Liver (tissue), 9 donors: Measurements from ENCODE around the gene KRTAP3-2. TPM values are rescaled to one million over a fixed set of nuclear protein-coding genes. Genes with fewer than 3 reads are reported as not detected.

Source experiments
- DNase-seq: peaks from one replicate; pipeline ENCODE4 v3.0.0-alpha.2; 2017; ENCODE audit warnings: low spot score
- H3K27ac ChIP-seq, 2 donors: one replicate each; pipeline ENCODE4 v1.7.0; 2013; ENCODE audit warnings: inconsistent platforms in 2 of 2, low read length in 2 of 2, control low read depth in 1 of 2, low read depth in 1 of 2, mild to moderate bottlenecking in 1 of 2
- H3K27me3 ChIP-seq, 4 donors: one replicate each; pipeline versions ENCODE4 v1.6.1 to v1.7.0; 2013; ENCODE audit warnings: low read length in 3 of 4, inconsistent platforms in 1 of 4, mild to moderate bottlenecking in 1 of 4, moderate library complexity in 1 of 4; ENCODE audit not compliant: control insufficient read depth in 4 of 4, insufficient read depth in 4 of 4
- H3K36me3 ChIP-seq, 4 donors: one replicate each; pipeline versions ENCODE4 v1.6.1 to v1.7.0; 2013; ENCODE audit warnings: low read length in 3 of 4, mild to moderate bottlenecking in 3 of 4, low read depth in 1 of 4, moderate library complexity in 1 of 4; ENCODE audit not compliant: control insufficient read depth in 4 of 4, insufficient read depth in 3 of 4
- H3K4me1 ChIP-seq, 4 donors: one replicate each; pipeline versions ENCODE4 v1.6.1 to v1.7.0; 2013; ENCODE audit warnings: low read length in 3 of 4, mild to moderate bottlenecking in 3 of 4, moderate library complexity in 1 of 4; ENCODE audit not compliant: control insufficient read depth in 4 of 4, insufficient read depth in 4 of 4
- H3K4me3 ChIP-seq, 3 donors: one replicate each; pipeline versions ENCODE4 v1.6.1 to v1.7.0; 2013; ENCODE audit warnings: low read length in 3 of 3, control low read depth in 1 of 3, low read depth in 1 of 3, mild to moderate bottlenecking in 1 of 3
- H3K9ac ChIP-seq, 2 donors: one replicate each; pipeline ENCODE4 v1.7.0; 2013; ENCODE audit warnings: low read length in 2 of 2, mild to moderate bottlenecking in 2 of 2, moderate library complexity in 2 of 2, control low read depth in 1 of 2, low read depth in 1 of 2
- H3K9me3 ChIP-seq, 4 donors: one replicate each; pipeline versions ENCODE4 v1.6.1 to v1.7.0; 2013; ENCODE audit warnings: low read length in 3 of 4; ENCODE audit not compliant: control insufficient read depth in 4 of 4
- EGR1 ChIP-seq, 2 donors: IDR thresholded peaks; 2 replicates each; pipeline ENCODE4 v1.6.1; 2016 to 2018; ENCODE audit warnings: antibody characterized with exemption in 2 of 2, low read depth in 2 of 2
- FOXA1 ChIP-seq: IDR thresholded peaks from 2 replicates; pipeline ENCODE4 v1.6.1; 2016; ENCODE audit warnings: antibody characterized with exemption
- FOXA2 ChIP-seq: IDR thresholded peaks from 2 replicates; pipeline ENCODE4 v1.6.1; 2016; ENCODE audit warnings: antibody characterized with exemption
- GABPA ChIP-seq, 2 donors: IDR thresholded peaks in 1 of 2; conservative IDR thresholded peaks in 1 of 2; 2 replicates each; pipeline ENCODE4 v1.6.1; 2016; ENCODE audit warnings: antibody characterized with exemption in 2 of 2, mild to moderate bottlenecking in 1 of 2, moderate library complexity in 1 of 2
- HNF4A ChIP-seq, 2 donors: conservative IDR thresholded peaks; 2 replicates each; pipeline ENCODE4 v1.6.1; 2016; ENCODE audit warnings: antibody characterized with exemption in 2 of 2, mild to moderate bottlenecking in 2 of 2
- JUND ChIP-seq, 2 donors: IDR thresholded peaks; 2 replicates each; pipeline ENCODE4 v1.6.1; 2016; ENCODE audit warnings: antibody characterized with exemption in 2 of 2
- RAD21 ChIP-seq, 2 donors: IDR thresholded peaks; 2 replicates each; pipeline ENCODE4 v1.6.1; 2016; ENCODE audit warnings: antibody characterized with exemption in 2 of 2, mild to moderate bottlenecking in 2 of 2
- RXRA ChIP-seq, 2 donors: IDR thresholded peaks; 2 replicates each; pipeline ENCODE4 v1.6.1; 2017 to 2018; ENCODE audit warnings: antibody characterized with exemption in 2 of 2, mild to moderate bottlenecking in 1 of 2
- SP1 ChIP-seq: IDR thresholded peaks from 2 replicates; pipeline ENCODE4 v1.6.1; 2018; ENCODE audit warnings: antibody characterized with exemption, mild to moderate bottlenecking
- TAF1 ChIP-seq: conservative IDR thresholded peaks from 2 replicates; pipeline ENCODE4 v1.6.1; 2016; ENCODE audit warnings: antibody characterized with exemption, mild to moderate bottlenecking
- YY1 ChIP-seq: IDR thresholded peaks from 2 replicates; pipeline ENCODE4 v1.6.1; 2016; ENCODE audit warnings: antibody characterized with exemption, mild to moderate bottlenecking
- WGBS: extraction: QIAGEN DNeasy Blood & Tissue Kit; methylation state at CpG from one replicate; pipeline ENCODE4 v1.1.7; 2013; 5-methylcytosine and 5-hydroxymethylcytosine counted together
- polyA plus RNA-seq, 2 donors: library from polyadenylated mRNA; stranded (reverse) in 1 of 2; unstranded in 1 of 2; fragments of 200-250 nt in 1 of 2; fragments of >200 nt in 1 of 2; fragmentation: Nextera tagmentation in 1 of 2; extraction: Ambion mirVana in 1 of 2; gene quantifications; one replicate each; pipeline versions ENCODE4 v1.2.1 to v1.2.3, GENCODE V29; 2013 to 2015
- total RNA-seq, 2 donors: library from RNA; depleted of rRNA; stranded (reverse); fragments of >200 nt; gene quantifications; one replicate each; pipeline ENCODE4 v1.2.3, GENCODE V29; 2014
- TF ChIP-seq, protein P1 (sequence below): IDR thresholded peaks from 2 replicates; pipeline ENCODE4 v1.6.1; 2016; ENCODE audit warnings: antibody characterized with exemption, mild to moderate bottlenecking
- TF ChIP-seq, protein P2 (sequence below): IDR thresholded peaks from 2 replicates; pipeline ENCODE4 v1.6.1; 2016; ENCODE audit warnings: antibody characterized with exemption
- TF ChIP-seq, protein P3 (sequence below): IDR thresholded peaks from 2 replicates; pipeline ENCODE4 v1.6.1; 2016; ENCODE audit warnings: antibody characterized with exemption
- TF ChIP-seq, protein P4 (sequence below): IDR thresholded peaks from 2 replicates; pipeline ENCODE4 v1.6.1; 2016; ENCODE audit warnings: antibody characterized with exemption
- TF ChIP-seq, protein P5 (sequence below): fragments of 150-350 bp; IDR thresholded peaks from 2 replicates; pipeline ENCODE4 v1.5.1; 2017; ENCODE audit warnings: improper control_type of control experiment, low read depth, low read length; ENCODE audit not compliant: missing input control
- donor health status: healthy.
- donor health status: healthy.
- donor health status: healthy.
- donor health status: healthy.
- donor health status: healthy.

Gene KRTAP3-2
- total and polyA plus RNA-seq, 4 donors: not detected

DNA sequence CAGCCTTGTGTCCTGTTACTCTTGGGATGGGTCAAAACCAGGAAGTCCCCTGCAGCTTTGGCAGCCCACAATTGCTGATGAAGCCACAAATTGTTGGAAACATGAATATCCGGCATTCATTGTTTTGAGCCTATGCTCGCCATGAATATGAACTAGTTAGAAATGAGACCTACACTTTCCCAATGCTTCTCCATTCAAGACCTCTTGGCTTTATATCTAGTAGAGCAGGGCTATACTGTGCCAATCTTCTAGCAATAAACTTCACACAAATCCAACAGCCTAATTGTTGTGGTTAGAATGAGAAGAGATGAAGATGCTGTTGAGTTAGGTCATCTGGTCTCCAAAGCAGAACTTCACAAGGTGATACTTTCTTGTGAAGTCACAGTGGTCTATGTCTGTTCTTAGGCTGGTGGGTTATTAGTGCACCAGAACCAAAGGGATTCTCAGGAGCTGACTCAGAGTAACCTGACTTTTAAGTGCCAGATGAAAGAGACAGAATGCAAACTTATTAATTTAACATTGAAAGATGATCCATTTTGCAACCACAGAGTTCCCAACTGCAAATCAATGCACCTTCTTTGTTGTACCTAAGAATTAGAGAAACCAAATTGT lies 48.6 kb downstream of the KRTAP3-2 start:
- no peaks in the 10 kb centered on the region for H3K4me1 ChIP-seq
- TF ChIP-seq, protein P1, sequence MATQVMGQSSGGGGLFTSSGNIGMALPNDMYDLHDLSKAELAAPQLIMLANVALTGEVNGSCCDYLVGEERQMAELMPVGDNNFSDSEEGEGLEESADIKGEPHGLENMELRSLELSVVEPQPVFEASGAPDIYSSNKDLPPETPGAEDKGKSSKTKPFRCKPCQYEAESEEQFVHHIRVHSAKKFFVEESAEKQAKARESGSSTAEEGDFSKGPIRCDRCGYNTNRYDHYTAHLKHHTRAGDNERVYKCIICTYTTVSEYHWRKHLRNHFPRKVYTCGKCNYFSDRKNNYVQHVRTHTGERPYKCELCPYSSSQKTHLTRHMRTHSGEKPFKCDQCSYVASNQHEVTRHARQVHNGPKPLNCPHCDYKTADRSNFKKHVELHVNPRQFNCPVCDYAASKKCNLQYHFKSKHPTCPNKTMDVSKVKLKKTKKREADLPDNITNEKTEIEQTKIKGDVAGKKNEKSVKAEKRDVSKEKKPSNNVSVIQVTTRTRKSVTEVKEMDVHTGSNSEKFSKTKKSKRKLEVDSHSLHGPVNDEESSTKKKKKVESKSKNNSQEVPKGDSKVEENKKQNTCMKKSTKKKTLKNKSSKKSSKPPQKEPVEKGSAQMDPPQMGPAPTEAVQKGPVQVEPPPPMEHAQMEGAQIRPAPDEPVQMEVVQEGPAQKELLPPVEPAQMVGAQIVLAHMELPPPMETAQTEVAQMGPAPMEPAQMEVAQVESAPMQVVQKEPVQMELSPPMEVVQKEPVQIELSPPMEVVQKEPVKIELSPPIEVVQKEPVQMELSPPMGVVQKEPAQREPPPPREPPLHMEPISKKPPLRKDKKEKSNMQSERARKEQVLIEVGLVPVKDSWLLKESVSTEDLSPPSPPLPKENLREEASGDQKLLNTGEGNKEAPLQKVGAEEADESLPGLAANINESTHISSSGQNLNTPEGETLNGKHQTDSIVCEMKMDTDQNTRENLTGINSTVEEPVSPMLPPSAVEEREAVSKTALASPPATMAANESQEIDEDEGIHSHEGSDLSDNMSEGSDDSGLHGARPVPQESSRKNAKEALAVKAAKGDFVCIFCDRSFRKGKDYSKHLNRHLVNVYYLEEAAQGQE: no peak
- TF ChIP-seq RXRA (IDR thresholded peaks at IDR 0.05) (no peak), YY1 (no peak), EGR1 (IDR thresholded peaks at IDR 0.05; ENCODE audit: low read depth in 2 of 2) (no peak), RAD21 (IDR thresholded peaks at IDR 0.05) (no peak), FOXA2 (no peak), JUND (IDR thresholded peaks at IDR 0.05) (no peak), TAF1 (no peak)
- TF ChIP-seq, protein P2, sequence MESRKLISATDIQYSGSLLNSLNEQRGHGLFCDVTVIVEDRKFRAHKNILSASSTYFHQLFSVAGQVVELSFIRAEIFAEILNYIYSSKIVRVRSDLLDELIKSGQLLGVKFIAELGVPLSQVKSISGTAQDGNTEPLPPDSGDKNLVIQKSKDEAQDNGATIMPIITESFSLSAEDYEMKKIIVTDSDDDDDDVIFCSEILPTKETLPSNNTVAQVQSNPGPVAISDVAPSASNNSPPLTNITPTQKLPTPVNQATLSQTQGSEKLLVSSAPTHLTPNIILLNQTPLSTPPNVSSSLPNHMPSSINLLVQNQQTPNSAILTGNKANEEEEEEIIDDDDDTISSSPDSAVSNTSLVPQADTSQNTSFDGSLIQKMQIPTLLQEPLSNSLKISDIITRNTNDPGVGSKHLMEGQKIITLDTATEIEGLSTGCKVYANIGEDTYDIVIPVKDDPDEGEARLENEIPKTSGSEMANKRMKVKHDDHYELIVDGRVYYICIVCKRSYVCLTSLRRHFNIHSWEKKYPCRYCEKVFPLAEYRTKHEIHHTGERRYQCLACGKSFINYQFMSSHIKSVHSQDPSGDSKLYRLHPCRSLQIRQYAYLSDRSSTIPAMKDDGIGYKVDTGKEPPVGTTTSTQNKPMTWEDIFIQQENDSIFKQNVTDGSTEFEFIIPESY: no peak
- TF ChIP-seq, protein P3, sequence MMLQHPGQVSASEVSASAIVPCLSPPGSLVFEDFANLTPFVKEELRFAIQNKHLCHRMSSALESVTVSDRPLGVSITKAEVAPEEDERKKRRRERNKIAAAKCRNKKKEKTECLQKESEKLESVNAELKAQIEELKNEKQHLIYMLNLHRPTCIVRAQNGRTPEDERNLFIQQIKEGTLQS: no peak
- TF ChIP-seq, protein P4, sequence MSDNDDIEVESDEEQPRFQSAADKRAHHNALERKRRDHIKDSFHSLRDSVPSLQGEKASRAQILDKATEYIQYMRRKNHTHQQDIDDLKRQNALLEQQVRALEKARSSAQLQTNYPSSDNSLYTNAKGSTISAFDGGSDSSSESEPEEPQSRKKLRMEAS: no peak
- WGBS: 94% methylated on average over 2 of the region's 2 CpGs
- H3K9ac ChIP-seq: no peak overlapping the region
- no peaks in the 10 kb centered on the region for H3K9me3 ChIP-seq
- H3K4me3 ChIP-seq: no peak overlapping the region
- peaks cover 0 to 10% (median 4%) of the 10 kb centered on the region in 4 donors for H3K27me3 ChIP-seq
- no peak for DNase-seq
- no peaks in the 10 kb centered on the region for H3K36me3 ChIP-seq
- H3K27ac ChIP-seq: no peak overlapping the region

DNA sequence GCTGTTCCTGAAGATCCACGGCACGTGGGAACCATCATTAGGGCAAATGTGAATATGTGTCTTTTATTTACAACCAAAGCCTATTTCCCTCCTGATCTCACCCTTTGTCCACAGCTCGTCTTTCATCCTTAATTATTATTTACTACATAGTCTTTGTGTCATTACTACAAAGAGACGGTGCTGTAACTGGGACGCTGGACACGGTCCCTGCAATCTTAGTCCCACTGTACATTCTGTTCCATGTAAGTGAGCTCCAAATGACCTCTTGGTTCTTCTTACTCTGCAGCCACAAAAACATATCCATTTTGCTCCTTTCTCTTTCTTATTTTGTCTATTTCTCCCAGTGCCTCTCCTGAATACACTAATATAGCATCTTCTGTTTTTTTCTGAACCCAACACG lies 49.5 kb downstream of the KRTAP3-2 start:
- H3K27me3 ChIP-seq: peaks cover 0 to 13% (median 4%) of the 10 kb centered on the region in 4 donors
- H3K9me3 ChIP-seq: no peaks in the 10 kb centered on the region
- H3K9ac ChIP-seq: no peak overlapping the region
- DNase-seq: no peak
- no peaks in the 10 kb centered on the region for H3K36me3 ChIP-seq
- H3K4me1 ChIP-seq: no peaks in the 10 kb centered on the region
- H3K4me3 ChIP-seq: no peak overlapping the region
- 84% methylated on average over 7 of the region's 7 CpGs for WGBS
- no peak overlapping the region for H3K27ac ChIP-seq
- TF ChIP-seq SP1 (no peak), FOXA1 (no peak), EGR1 (IDR thresholded peaks at IDR 0.05; ENCODE audit: low read depth in 2 of 2) (no peak), HNF4A (conservative IDR thresholded peaks at IDR 0.05) (no peak), RXRA (IDR thresholded peaks at IDR 0.05) (no peak), YY1 (no peak), FOXA2 (no peak), TAF1 (no peak), JUND (IDR thresholded peaks at IDR 0.05) (no peak), GABPA (IDR thresholded peaks at IDR 0.05 in 1 of 2, conservative IDR thresholded peaks at IDR 0.05 in 1 of 2) (no peak), RAD21 (IDR thresholded peaks at IDR 0.05) (no peak)
- TF ChIP-seq, protein P4: no peak
- TF ChIP-seq, protein P5, sequence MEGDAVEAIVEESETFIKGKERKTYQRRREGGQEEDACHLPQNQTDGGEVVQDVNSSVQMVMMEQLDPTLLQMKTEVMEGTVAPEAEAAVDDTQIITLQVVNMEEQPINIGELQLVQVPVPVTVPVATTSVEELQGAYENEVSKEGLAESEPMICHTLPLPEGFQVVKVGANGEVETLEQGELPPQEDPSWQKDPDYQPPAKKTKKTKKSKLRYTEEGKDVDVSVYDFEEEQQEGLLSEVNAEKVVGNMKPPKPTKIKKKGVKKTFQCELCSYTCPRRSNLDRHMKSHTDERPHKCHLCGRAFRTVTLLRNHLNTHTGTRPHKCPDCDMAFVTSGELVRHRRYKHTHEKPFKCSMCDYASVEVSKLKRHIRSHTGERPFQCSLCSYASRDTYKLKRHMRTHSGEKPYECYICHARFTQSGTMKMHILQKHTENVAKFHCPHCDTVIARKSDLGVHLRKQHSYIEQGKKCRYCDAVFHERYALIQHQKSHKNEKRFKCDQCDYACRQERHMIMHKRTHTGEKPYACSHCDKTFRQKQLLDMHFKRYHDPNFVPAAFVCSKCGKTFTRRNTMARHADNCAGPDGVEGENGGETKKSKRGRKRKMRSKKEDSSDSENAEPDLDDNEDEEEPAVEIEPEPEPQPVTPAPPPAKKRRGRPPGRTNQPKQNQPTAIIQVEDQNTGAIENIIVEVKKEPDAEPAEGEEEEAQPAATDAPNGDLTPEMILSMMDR: no peak
- TF ChIP-seq, protein P1: no peak
- TF ChIP-seq, protein P2: no peak
